Measurements from ENCODE around the gene DAND5. TPM values are rescaled to one million over a fixed set of nuclear protein-coding genes. Genes with fewer than 3 reads are reported as not detected.
"Not testable (repeated sequence)": the region's sequence is repeated elsewhere in the genome, so short reads cannot be mapped to it uniquely, and the experiment has no call there.

The DAND5 gene
- total and polyA plus RNA-seq, 9 of the 15 experiments (the other 6 are each of a cell fraction or from before 2014, with no cell fraction given): 0.22 to 0.83 (median 0.60) TPM

GRCh38 chr19:12955575-12955974 lies 13.8 kb upstream of the DAND5 start:
- H3K79me2 ChIP-seq (ENCODE audit: control insufficient read depth, insufficient read depth, low read length): peaks cover 50% of the 10 kb centered on the region
- BruUV-seq (replicated peaks); H2AFZ ChIP-seq (ENCODE audit: low read depth, low read length); H3K27me3 ChIP-seq (ENCODE audit: control insufficient read depth in 2 of 2, insufficient read depth in 2 of 2, low read length in 2 of 2); H3K9me1 ChIP-seq (ENCODE audit: control insufficient read depth, insufficient read depth, low read length); H4K20me1 ChIP-seq (replicated peaks; ENCODE audit: control insufficient read depth, insufficient read depth, low read length); DNase-seq (ENCODE audit: extremely low read depth in 1 of 4, low spot score in 3 of 4); FAIRE-seq; CTCF ChIA-PET (ENCODE audit: low intra/inter-chr PET ratio); ATAC-seq; intact Hi-C loops (cut with micrococcal nuclease); in situ Hi-C loops (cut with MboI); H3K9me3 ChIP-seq (replicated peaks; ENCODE audit: control insufficient read depth, insufficient read depth, low read depth, low read length): not testable (repeated sequence)
- POLR2A ChIA-PET: interaction anchor here (0.6 to 3.7 kb wide), 11 partner anchors 8 to 162 kb away, joined by 3 to 18 read pairs (median 6); partner anchors contain the start of genes GCDH, NACC1 and RAD23A
- H3K36me3 ChIP-seq (ENCODE audit: control insufficient read depth, insufficient read depth, low read length): peaks cover 50% of the 10 kb centered on the region; the same call in 2 of the 3 replicates
- 77% methylated on average over 9 of the region's 9 CpGs for WGBS (ENCODE audit: insufficient coverage, low coverage, missing lambda C conversion rate)
- peak overlapping the region; percentile 88 to 99; a peak in 2 of 4 replicates for H3K9ac ChIP-seq (ENCODE audit: insufficient read depth in 1 of 2, low read depth in 2 of 2, low read length in 2 of 2)
- peak overlapping the region; percentile 96 for H3K4me3 ChIP-seq
- peaks cover 0 to 39% of the 10 kb centered on the region in 2 experiments; a peak in 3 of 5 replicates for H3K4me1 ChIP-seq (replicated peaks in 1 of 2; ENCODE audit: control insufficient read depth in 2 of 2, insufficient read depth in 2 of 2, low read length in 2 of 2)
- H3K27ac ChIP-seq (ENCODE audit: extremely low read depth, low read depth, low read length): peak overlapping the region; percentile 47; the same call in 1 of the 3 replicates
- H3K4me2 ChIP-seq (ENCODE audit: insufficient read depth, low read length): peak overlapping the region; percentile 96
- TF ChIP-seq KDM5B (IDR thresholded peaks at IDR 0.05; ENCODE audit: insufficient replicate concordance, low read depth, low read length): peak; percentile 32

DNA sequence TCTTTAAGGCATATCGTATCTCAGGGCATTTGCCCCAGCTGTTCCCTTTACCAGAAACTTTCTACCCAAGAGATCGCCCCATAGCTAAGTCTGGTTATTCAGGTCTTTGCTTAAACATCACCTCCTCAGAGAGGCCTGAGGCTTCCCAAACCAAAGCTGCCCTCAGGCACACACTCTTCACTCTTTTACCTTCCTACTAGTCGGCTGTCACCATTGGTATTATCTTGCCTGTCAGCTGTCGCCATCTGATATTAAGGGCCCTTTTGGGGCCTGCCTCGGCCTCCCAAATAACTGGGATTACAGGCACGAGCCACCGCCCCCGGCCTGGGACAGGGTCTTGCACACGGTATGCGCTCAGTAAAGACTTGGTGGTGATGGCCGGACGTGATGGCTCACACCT lies 13.4 kb upstream of the DAND5 start:
- peaks cover 0 to 39% of the 10 kb centered on the region in 2 experiments; a peak in 3 of 5 replicates for H3K4me1 ChIP-seq (replicated peaks in 1 of 2; ENCODE audit: control insufficient read depth in 2 of 2, insufficient read depth in 2 of 2, low read length in 2 of 2)
- peak overlapping the region; percentile 92; the same call in 1 of the 3 replicates for H3K27ac ChIP-seq (ENCODE audit: extremely low read depth, low read depth, low read length)
- no peaks in the 10 kb centered on the region; the same call in 1 of the 2 replicates for H4K20me1 ChIP-seq (replicated peaks; ENCODE audit: control insufficient read depth, insufficient read depth, low read length)
- peaks cover 50% of the 10 kb centered on the region for H3K79me2 ChIP-seq (ENCODE audit: control insufficient read depth, insufficient read depth, low read length)
- DNase-seq (ENCODE audit: extremely low read depth in 1 of 4, low spot score in 3 of 4): no peak
- TSS peak; percentile 50 for BruUV-seq (replicated peaks)
- no peaks in the 10 kb centered on the region for H3K9me1 ChIP-seq (ENCODE audit: control insufficient read depth, insufficient read depth, low read length)
- ChIA-PET CTCF (ENCODE audit: low intra/inter-chr PET ratio) (no interaction called here), POLR2A (interaction anchor here (0.6 to 3.7 kb wide), 9 partner anchors 8 to 105 kb away, joined by 3 to 18 read pairs (median 6); partner anchors contain the start of genes GCDH and RAD23A)
- H3K27me3 ChIP-seq (ENCODE audit: control insufficient read depth in 2 of 2, insufficient read depth in 2 of 2, low read length in 2 of 2): no peaks in the 10 kb centered on the region
- peak overlapping the region; percentile 96 for H3K4me2 ChIP-seq (ENCODE audit: insufficient read depth, low read length)
- no peaks in the 10 kb centered on the region for H3K9me3 ChIP-seq (replicated peaks; ENCODE audit: control insufficient read depth, insufficient read depth, low read depth, low read length)
- intact Hi-C loops (cut with micrococcal nuclease): no loop called here
- peak overlapping the region; percentile 88 to 99 for H3K9ac ChIP-seq (ENCODE audit: insufficient read depth in 1 of 2, low read depth in 2 of 2, low read length in 2 of 2)
- FAIRE-seq: peak; percentile 72
- peak overlapping the region; percentile 96 for H3K4me3 ChIP-seq
- in situ Hi-C loops (cut with MboI): no loop called here
- H3K36me3 ChIP-seq (ENCODE audit: control insufficient read depth, insufficient read depth, low read length): peaks cover 45% of the 10 kb centered on the region; the same call in 2 of the 3 replicates
- WGBS (ENCODE audit: insufficient coverage, low coverage, missing lambda C conversion rate): 7% methylated on average over 12 of the region's 12 CpGs
- no peak overlapping the region for H2AFZ ChIP-seq (ENCODE audit: low read depth, low read length)
- 0 out of 3 replicates have a peak, but pooled peaks have one; percentile 2 for ATAC-seq
- TF ChIP-seq FUS (optimal IDR thresholded peaks at IDR 0.05; ENCODE audit: low read depth, low read length): no peak
- TF ChIP-seq TBL1XR1 (IDR thresholded peaks at IDR 0.05; ENCODE audit: low read length in 2 of 2): no peak
- TF ChIP-seq PHF8 (IDR thresholded peaks at IDR 0.05; ENCODE audit: borderline replicate concordance, low read length): no peak
- TF ChIP-seq HBP1 (CRISPR knock-in tag; IDR thresholded peaks at IDR 0.05): no peak
- TF ChIP-seq, protein P1, sequence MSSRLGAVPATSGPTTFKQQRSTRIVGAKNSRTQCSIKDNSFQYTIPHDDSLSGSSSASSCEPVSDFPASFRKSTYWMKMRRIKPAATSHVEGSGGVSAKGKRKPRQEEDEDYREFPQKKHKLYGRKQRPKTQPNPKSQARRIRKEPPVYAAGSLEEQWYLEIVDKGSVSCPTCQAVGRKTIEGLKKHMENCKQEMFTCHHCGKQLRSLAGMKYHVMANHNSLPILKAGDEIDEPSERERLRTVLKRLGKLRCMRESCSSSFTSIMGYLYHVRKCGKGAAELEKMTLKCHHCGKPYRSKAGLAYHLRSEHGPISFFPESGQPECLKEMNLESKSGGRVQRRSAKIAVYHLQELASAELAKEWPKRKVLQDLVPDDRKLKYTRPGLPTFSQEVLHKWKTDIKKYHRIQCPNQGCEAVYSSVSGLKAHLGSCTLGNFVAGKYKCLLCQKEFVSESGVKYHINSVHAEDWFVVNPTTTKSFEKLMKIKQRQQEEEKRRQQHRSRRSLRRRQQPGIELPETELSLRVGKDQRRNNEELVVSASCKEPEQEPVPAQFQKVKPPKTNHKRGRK (tag; IDR thresholded peaks at IDR 0.05): no peak
- TF ChIP-seq TFAP4 (CRISPR knock-in tag; IDR thresholded peaks at IDR 0.05; ENCODE audit: borderline replicate concordance): peak; percentile 49; the same call in 1 of the 2 replicates
- no peak for TF ChIP-seq ZNF347 (CRISPR knock-in tag; IDR thresholded peaks at IDR 0.05; ENCODE audit: low read depth)
- TF ChIP-seq MEIS2 (IDR thresholded peaks at IDR 0.05; ENCODE audit: partially characterized antibody): no peak
- TF ChIP-seq ZNF57 (CRISPR knock-in tag; IDR thresholded peaks at IDR 0.05): no peak

All from K562 (cell line).